ENCODE measurements around the gene MFSD2A.
"Not testable (repeated sequence)": the region's sequence is repeated elsewhere in the genome, so short reads cannot be mapped to it uniquely, and the experiment has no call there.

Gene MFSD2A

DNA sequence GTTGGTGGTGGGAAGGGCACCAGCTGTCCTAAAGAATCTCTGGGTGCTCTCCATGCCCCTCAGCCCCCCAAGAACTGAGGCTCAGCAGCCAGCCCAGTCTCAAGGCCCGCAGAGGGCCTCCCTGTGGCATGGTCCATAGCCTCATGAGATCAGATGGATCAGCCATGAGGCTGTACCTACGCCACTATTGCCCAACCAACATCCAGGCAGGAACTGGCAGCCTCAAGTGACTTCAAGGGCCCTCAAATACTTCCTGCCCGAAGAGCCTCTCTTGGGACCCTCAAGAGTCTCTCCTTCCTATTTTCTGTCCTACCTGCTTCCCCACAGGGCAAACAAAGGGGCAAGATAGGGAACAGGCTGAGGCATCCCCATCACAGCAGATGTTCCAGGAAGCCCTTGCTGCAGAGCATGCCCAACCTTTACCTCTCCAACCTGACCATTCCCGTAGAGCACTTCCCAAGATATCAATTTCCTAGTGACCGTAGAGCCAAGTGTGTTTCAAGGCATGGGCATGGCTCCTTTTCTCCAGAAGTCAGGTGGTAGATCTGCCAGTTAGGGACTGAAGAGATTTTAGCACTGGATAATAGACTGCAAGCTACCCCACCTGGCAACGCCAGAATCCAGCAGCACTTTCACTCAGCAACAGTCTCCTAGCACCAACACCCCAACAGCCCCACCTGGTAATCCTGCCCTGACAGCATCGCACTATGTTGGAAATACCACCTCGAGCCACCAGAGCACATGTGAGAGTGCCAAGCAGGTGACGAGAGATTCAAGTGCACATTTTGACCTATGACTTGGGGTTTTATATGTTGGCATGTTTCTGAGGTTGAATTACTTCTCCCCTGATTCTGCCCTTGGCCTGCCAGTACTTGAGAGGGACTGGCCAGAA, 13.7 kb upstream of the MFSD2A start:
- DNase-seq, result no peak

DNA sequence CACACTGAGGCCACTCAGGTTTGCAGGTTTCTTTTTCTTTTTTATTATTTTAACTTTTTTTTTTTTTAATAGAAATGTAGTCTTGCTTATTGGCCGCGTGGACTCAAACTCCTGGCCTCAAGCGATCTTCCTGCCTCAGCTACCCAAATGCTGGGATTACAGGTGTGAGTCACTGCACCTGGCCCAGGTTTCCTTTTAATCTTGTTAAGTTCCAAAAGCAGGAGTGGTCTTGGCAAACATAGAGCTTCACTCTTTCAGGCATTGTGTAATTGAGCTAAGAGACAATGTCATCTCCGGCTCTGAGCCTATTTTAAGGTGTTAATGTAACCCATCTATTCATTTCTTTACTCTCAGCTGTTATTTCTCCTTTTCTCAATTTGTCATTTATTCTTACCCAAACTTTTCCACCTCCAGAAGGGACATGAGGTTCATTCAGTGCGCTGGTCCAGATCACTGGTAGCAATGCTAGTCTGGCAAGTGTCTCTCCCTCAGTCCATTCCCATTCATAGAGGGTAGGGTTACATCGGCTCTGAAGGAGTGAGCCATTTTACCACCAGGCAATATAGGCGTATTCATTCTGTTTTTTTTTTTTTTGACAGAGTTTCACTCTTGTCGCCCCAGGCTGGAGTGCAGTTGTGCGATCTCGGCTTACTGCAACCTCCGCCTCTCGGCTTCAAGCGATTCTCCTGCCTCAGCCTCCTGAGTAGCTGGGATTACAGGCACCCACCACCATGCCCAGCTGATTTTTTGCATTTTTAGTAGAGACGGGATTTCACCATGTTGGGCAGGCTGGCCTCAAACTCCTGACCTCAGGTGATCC, 11.3 kb upstream of the MFSD2A start:
- no peak for DNase-seq

DNA sequence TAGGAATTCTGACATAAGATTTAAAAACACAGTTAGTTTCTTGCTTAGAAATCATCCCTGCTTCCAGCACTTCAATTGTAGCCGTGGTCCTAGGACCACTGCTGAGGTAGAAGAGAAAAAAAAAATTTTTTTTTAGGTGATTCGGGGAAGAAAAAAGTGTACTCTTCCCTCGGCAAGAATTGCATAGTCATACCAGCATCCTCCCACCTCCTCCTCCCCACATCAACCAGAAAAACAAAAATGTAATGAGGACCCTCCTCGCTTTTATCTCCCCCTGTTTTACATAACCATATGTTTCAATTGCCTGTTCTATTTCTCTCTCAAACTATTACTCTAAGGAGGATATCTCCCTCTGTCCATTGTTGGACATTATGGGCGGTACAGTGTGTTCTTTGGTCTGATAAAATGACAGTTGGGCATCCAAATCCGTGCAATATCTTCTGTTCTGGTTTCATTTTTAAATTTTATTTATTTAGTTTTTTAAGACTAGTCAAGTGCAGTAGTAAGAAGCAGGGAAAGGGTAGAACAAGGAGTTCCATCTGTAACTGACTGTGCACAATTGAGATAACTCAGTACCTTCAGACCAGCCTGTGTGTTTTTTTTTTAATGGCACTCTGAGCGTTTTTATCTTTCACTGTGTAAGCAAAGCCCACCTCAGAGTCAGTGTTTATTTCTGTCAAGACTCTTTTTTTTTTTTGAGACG, 10.4 kb upstream of the MFSD2A start:
- DNase-seq, result no peak

DNA sequence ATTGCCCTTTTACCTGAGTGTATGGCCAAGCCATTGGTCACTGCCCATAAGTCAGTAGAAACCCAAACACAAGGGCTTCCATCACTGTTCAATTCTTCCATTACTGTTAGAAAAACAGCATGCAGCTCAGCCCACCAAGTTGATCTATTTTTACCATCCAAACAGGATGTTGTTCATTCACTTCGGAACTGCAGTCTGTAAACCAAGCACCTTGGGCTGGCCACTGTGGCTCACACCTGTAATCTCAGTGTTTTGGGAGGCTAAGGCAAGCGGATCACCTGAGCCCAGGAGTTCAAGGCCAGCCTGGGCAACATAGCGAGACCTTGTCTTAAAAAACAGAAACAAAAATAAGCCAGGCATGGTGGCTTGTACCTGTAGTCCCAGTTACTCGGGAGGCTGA, 8.7 kb upstream of the MFSD2A start:
- no peak for DNase-seq

DNA sequence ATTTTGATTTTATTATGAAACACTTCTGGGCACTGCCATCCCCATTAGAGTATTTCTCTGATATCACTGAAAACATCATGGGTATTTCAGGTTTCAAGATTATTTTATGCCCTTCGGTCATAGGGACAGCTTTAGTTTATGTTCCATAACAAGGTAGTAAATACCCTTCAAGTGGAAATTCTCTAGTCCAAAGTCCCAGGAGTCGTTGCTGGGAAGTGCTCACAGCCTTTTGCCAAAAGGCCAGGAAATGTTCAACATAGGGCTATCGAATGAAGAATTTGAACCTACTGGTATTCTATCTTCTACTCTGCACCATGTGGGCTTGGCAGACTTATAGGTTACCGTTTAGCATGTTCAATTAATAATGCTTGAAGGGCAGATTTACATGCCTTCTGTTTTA, 7.7 kb upstream of the MFSD2A start:
- no peak for DNase-seq

DNA sequence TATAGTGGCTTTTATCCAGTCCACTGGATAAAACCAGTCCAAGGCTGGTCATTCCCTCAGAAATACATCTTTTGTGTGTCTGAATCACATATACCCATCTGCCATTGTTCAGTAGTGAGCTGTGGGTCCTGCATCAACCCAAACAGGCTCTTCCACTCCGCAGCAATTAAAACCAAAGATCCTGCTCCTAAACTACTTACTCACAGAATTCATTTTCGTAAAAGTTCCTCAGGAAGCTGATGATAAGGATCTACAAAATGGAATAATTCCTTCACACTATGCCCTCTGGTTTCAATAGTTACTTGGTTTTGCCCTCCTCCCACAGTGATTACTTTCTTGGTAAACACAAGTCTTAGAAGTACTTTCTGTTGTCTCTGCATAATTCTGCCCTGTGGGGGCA, 5.1 kb upstream of the MFSD2A start:
- DNase-seq, result no peak

DNA sequence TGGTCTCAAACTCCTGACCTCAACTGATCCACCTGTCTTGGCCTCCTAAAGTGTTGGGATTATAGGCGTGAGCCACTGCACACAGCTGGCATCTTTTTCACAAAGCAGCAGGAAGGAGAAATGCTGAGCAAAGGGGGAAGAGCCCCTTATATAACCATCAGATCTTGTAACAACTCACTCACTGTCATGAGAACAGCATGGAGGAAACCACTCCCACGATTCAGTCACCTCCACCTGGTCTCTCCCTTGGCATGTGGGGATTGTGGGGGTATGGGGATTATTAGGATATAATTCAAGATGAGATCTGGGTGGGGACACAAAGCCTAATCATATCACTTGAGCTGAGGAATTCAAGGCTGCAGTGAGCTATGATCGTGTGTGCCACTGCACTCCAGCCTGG, 3.0 kb upstream of the MFSD2A start:
- DNase-seq, result no peak

DNA sequence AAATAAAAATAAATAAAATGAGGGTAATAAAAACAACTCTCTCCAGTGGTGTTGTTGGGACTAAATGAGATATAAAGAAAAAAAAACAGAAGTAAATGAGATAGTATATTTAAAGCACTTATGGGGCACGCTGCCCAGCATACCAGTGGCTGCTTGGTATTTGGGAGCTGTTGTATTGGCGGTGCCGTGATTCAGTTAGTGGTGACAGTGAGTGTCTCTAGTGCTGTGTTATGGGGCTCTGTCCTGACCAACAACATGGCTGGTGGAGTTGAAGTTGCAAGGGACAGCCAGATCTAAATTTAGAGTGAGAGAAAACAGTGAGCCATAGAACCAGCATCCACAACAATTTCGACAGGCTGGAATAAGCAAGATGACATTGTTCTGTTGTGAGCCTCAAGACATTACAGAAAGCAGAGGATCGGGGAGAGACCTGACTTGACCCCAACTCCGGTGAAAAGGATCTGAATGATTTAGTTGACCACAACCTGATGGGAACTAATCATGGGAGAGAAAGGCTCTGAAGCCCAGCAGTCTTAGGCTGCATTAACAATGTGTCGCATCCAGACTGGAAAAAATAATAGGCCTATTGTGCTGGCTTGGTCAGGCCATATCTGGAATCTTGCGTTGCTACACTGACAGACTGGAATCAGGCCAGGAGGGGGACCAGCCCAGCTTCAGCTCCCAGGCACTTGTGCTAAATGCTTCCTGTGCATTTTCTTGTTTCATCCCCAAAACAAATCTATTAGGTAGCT, 2.4 kb upstream of the MFSD2A start:
- DNase-seq, result no peak

DNA sequence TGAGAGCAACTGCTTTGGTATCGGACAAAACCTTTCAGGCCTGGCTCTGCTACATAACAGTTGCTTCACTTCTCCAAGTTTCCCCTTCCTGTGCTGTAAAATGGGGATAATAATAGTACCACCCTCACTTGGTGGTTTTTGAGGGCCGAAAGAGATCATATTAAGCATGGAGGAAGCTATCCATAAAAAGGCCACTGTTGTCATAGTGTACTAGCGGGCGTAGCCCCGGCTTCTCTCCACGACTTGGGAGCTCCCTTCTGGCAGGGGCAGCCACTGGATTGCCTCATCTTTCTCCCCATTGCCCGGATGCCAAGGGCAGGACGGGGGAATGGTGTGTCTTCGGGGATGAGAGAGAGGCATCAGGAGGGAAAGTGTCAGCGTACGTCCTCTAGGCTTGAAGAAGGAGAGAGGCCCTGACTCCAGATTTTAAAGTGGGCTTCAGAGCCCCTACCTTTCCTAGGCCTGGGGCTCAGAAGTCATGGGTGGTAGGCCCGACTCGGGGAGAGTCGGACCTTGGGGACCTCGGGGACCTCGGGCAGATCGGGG, 548 bp upstream of the MFSD2A start:
- no peak for DNase-seq

DNA sequence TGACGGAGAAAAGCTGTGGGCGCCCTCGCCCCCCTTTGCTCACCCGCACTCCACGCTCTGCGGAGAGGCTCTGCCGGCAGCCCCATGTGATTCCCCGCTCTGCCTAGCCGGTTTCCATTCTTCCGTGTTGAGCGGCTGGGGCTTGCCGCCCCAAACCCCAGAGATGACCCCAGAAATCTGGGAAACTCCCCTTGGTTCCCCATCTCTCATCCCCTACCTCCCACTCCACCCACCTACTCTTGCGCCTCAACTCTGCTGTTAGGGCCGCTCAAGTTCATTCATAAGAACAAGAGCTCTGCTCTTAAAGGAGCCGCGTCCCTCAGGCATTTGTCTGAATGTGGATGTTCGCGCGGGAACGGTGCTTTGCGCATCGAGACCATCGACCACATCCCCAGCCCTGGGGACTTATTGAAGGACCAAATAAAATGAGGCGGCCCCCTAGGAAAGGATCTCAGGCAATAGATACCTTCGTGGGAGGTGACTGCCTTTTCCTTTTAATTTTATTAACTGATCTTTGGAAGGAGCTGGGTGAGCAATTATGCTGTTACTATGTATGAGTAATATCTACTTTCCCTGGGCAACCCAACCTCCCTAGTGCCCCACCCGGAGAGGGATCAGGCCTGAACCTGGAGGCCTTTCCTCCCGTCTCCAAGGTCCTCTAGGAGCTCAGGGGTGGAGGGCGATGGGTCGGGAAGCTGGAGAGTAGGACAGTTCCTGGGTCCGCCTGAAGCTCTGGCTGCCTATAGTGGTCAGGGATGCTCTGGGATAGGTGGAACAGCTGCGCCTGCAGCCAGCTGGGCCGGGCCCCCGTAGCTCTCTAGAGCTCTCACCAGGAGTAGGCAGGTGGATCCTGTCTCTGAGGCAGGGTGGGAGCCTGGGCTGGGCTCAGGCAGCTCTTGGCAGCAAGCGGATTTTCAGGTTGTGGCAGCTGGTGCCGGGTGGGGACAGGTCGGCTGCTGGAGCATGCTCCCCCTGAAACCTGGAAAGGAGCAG, 898 bp downstream of the MFSD2A start:
- peak; percentile 60 for DNase-seq

DNA sequence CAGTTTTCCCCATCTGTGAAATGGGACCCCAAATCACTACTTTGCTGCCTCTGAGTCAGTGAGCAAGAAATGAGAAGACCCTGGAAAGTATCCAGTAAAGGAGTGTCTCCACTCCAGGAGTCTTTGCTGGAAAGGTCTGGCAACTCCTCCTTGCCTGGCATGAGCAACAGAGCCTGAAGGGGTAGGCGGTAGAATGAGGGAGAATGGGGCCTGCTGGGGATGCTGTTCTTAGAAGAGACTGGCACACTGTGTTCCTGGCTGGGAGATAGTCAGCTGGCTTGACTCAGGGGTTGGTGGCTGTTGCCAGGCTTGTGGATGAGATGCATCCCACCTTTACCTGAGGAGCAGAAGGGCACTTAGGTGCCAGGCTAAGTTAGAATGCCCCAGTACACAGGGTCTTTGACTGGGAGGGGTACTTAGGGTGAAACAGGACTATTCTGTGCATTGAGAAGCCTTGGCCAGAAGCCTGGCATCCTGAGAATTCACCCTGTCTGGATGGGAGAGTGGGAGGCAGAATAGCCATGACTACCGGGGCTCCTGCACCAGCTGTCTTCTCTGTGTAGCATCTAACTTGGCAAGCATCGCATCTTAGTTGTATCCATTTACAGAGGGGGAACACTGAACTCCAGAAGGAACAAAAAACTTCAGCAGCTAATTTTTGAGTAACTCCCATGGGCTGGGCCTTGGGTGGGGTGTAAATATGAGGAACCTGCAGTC, 2.5 kb downstream of the MFSD2A start:
- no peak for DNase-seq

DNA sequence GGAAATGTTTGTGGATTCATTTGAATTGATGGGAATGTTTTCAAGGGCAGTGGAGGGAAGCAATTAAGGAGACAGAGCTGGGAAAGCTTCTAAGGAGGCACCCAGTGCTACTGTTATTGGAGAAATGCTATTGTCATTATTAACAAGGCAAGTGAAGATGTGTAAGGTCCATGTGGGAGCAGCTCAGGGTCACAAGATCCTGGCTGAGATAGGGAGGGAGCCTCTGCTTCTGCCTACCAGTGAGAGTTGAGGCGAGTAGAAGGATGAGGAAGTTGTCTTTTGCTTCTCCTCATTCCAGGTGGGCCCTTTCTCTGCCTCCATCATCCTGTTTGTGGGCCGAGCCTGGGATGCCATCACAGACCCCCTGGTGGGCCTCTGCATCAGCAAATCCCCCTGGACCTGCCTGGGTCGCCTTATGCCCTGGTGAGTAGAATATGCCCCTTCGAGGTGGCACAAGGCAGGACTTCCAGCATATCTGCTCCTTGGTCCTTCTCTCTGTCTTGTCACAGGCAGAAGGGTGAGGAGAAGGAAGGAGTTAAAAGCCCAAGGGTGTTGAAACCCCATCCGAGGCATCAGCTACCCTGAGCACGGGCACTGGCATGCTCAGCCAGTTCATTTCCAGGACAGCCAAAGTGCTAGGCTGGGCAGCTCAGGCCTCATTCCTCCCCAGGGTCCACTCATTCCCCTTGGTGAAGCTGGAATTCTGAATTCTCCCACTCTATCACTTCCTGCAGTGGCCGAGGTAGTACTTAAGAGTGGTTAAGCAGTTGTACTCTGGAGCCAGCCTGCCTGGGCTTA, 3.7 kb downstream of the MFSD2A start:
- DNase-seq, result no peak

DNA sequence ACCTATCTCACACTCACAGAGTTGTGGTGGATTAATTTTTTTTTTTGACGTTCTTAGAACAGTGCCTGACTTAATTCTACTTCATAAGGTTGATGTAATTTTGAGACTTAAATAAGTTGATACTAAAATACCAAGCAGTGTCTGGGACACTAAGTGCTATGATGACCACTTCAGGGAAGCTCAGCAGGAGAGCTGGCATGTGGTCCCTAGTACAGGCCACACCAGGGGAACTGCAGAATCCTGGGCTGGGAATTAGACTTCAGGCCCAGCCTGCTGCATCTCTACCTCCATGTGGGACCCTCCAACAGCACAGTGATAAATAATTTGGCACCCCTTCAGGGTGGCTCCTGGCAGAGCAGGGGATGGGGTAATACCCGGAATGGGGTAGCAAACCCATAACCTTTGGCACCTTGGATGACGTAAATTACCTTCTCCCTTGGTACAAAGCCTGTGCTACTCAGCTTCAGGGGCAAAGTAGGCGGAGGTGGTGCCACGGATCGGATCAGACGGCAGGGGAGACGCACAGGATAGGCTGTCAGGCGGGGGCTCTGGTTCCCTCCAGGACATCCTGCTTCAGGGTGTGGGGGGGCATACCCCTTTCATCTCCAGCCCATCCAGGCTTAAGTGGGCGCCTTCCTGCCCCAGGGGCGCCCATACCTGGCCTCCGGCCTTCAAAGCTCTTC, 4.8 kb downstream of the MFSD2A start:
- DNase-seq, result no peak

DNA sequence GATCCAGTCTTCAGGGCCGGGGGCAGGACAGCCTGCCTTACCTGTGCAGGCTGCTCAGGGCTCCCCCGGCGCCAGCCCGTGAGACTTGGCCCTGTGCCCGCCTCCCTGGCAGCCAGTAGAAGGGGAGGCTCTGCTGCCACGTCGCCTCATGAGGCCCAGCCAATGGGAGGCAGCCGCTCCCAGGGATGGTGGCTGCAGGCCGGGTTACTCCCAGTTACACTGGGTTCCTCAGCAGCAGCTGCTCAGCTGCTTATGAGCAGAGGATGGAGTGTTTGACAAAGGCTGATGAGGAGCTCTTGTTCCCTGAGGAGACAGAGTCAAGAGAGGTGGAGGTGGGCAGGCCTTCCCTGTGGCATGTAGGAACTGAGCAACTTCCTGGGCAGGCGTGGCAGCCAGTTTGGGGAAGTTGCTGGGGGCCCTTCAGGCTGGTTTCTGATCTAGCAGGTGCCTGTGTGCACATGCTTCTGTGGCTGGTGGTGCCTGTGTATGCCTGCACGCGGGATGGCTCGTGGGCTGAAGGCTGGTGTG, 5.5 kb downstream of the MFSD2A start:
- DNase-seq, result no peak

DNA sequence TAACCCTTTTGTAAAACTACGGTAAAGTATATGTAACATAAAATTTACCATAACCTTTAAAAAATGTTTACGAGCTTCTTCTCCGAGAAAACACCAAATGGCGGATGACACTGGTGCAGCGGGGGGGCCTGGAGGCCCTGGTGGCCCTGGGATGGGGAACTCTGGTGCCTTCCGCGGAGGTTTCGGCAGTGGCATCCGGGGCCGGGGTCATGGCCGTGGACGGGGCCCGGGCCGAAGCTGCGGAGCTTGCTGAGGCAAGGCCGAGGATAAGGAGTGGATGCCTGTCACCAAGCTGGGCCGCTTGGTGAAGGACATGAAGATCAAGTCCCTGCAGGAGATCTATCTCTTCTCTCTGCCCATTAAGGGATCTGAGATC, 7.5 kb downstream of the MFSD2A start:
- no peak for DNase-seq

DNA sequence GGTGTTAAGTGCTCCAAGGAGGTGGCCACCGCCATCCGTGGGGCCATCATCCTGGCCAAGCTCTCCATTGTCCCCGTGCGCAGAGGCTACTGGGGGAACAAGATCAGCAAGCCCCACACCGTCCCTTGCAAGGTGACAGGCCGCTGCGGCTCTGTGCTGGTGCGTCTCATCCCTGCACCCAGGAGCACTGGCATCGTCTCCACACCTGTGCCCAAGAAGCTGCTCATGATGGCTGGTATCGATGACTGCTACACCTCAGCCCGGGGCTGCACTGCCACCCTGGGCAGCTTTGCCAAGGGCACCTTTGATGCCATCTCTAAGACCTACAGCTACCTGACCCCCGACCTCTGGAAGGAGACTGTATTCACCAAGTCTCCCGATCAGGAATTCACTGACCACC, 8.0 kb downstream of the MFSD2A start:
- not testable (repeated sequence) for DNase-seq

DNA sequence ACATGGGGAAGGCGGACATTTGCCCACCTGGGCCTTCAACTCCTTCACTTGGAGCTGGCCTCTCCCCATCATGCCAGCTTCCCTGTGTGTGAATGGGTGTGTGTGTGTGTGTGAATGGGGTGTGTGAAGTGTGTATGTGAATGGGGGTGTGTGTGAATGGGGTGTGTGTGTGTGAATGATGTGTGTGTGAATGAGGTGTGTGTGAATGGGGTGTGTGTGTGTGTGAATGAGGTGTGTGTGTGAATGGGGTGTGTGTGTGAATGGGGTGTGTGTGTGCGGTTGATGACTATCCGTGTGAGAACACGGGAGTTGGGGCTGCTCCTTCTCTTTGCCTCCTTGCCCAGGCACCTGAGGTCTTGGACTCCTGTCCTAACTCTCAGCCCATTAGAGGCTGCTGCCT, 9.6 kb downstream of the MFSD2A start:
- no peak for DNase-seq

DNA sequence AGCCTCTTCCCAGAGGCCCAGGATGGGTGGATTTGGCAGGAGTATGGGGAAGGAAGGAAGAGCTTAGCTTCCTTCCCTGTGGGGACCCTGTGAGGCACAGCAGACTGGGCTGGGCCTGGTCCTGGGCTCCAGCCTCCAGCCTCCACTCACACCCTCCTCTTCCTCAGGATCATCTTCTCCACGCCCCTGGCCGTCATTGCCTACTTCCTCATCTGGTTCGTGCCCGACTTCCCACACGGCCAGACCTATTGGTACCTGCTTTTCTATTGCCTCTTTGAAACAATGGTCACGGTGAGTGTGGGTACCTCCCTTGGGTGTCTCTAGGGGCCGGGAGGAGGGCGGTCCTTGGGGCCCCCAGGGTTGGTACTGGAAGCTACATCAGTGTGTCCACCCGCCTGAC, 10.1 kb downstream of the MFSD2A start:
- DNase-seq, result no peak

DNA sequence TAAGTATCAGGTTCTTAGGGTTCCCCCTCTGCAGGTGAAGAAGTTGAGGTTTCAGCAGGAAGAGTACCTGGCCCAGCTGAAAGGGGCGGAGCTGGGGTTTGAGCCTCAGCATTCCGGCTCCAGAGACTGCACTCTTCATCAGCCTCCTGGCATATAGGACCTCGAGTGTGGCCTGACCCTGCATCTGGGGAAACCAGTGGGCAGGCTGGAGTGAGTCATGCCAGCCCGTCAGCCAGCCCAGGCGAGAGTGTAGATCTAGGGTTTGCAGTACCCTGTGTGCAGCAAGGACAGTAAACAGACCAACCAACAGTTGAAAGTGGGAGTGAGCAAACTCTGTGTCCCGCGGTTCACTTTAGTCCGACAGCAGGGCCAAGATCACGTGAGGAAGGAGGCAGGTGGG, 14.1 kb downstream of the MFSD2A start:
- no peak for DNase-seq

All from activated T-cell treated with anti-CD3 and anti-CD28 coated beads for 4 hours (primary cell).